ENCODE measurements around the gene LRRC28. TPM values are rescaled to one million over a fixed set of nuclear protein-coding genes. Genes with fewer than 3 reads are reported as not detected.
A peak's percentile ranks its signal among the peaks of the same experiment; 100 is the strongest.

The LRRC28 gene
- total RNA-seq, 2 experiments from 2014 or later, result 12.5 to 14.4 TPM

DNA sequence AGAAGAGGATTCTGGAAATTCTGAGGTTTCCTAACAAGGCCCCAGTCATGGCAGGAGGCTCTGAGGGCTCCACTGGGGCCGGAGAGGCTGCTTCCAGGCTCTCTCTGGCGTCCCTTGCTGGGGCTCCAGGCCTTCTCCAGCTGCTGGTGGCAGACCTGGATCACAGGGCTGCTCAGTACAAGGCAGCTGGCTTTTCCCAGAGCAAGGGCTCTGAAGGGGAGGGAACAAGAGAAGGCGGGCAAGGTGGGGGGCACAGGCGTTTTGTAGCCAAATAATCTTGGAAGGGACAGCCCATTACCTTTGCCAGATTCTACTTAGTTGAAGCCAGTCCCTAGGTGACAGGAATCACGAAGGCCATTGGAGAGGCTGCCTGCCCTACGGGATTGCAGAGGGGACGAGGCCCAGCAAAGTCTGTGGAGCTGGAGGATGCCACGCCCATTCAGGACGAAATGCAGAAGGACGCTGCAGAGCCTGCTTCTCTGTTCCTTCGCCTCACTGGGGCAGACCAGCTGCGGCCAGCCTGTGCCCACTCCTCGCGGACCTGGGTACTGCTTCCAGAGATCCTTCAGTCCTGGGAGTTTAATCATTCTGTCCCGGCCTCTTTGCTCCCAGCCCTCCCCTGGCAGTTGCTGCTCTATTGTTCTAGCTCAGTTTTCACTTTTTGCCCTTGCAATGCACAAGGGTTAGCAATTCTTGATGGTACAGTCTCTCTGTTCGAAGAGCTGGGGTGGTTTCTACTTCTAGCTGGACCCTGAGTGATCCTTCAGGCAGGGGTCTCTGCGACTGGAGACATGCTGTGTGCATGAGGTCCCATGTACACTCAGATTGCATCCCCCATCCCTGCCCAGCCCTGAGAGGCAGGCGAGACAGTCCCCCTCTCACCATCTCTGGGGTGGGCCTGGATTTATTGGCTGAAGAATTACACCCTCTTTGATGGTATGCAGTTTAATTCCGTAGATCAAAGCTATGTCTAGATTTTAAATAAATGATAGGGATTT lies 165.2 kb downstream of the LRRC28 start:
- Mint-ChIP-seq H3K27ac (no peak overlapping the region), H3K4me3 (no peak overlapping the region), H3K36me3 (ENCODE audit: low read depth) (no peaks in the 10 kb centered on the region), H3K9me3 (peaks cover 6% of the 10 kb centered on the region), H3K27me3 (no peaks in the 10 kb centered on the region), H3K4me1 (ENCODE audit: low read depth) (peaks cover 14% of the 10 kb centered on the region)
- ATAC-seq (ENCODE audit: poor library complexity) (no peak), DNase-seq (no peak)
- TF ChIP-seq, protein P1, sequence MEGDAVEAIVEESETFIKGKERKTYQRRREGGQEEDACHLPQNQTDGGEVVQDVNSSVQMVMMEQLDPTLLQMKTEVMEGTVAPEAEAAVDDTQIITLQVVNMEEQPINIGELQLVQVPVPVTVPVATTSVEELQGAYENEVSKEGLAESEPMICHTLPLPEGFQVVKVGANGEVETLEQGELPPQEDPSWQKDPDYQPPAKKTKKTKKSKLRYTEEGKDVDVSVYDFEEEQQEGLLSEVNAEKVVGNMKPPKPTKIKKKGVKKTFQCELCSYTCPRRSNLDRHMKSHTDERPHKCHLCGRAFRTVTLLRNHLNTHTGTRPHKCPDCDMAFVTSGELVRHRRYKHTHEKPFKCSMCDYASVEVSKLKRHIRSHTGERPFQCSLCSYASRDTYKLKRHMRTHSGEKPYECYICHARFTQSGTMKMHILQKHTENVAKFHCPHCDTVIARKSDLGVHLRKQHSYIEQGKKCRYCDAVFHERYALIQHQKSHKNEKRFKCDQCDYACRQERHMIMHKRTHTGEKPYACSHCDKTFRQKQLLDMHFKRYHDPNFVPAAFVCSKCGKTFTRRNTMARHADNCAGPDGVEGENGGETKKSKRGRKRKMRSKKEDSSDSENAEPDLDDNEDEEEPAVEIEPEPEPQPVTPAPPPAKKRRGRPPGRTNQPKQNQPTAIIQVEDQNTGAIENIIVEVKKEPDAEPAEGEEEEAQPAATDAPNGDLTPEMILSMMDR (IDR thresholded peaks at IDR 0.05), result no peak
- POLR2A ChIA-PET, result no interaction called here
- Histone ChIP-seq H3K27me3 (ENCODE audit: control insufficient read depth in 1 of 2, insufficient read depth in 2 of 2, low read length in 2 of 2) (no peaks in the 10 kb centered on the region), H3K4me3 (ENCODE audit: low read length) (no peak overlapping the region), H3K27ac (ENCODE audit: low read depth in 1 of 2, low read length in 2 of 2) (no peak overlapping the region), H3K36me3 (ENCODE audit: insufficient read depth, low read length) (no peaks in the 10 kb centered on the region), H3K4me1 (ENCODE audit: insufficient read depth, low read length) (peaks cover 6% of the 10 kb centered on the region), H3K9me3 (ENCODE audit: control insufficient read depth in 1 of 2, insufficient read depth in 1 of 2, low read length in 2 of 2) (no peaks in the 10 kb centered on the region)
- intact Hi-C loops (cut with DNase I, micrococcal nuclease), result loop anchor here in 1 of 2 experiments (10.0 kb wide), 1 partner anchor 62 kb away; no protein-coding TSS in a partner anchor
- CTCF ChIA-PET, result interaction anchor here (0.5 to 0.7 kb wide), 2 partner anchors 67 to 249 kb away, joined by 3 read pairs; no protein-coding TSS in a partner anchor

DNA sequence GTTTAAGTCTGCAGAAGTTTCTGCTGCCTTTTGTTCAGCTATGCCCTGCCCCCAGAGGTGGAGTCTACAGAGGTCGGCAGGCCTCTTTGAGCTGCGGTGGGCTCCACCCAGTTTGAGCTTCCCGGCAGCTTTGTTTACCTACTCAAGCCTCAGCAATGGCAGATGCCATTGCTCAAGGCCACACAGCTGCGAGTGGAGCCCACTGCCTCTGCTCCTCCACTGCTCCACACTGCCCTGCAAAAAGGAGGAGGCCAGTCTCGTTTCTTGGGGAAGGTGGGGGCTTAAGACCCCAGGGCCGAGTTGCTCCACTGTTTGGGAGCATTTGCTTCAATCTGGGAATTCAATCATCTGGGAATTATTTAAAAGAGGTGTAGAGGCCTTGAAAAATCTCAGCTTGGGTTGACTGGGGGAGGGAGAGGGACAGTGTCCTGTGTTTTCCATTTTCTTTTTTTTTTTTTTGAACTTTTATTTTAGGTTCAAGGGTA lies 169.9 kb downstream of the LRRC28 start:
- peaks cover 42% of the 10 kb centered on the region for H3K4me1 ChIP-seq (ENCODE audit: insufficient read depth, low read length)
- peak; percentile 39 to 81 (median 66) for DNase-seq
- intact Hi-C loops (cut with DNase I, micrococcal nuclease), result loop anchor here (5.0 kb wide), 1 partner anchor 146 kb away; the partner anchor contains the start of gene MEF2A (in 2 of the 2)
- peak overlapping the region; percentile 13 to 15 for H3K27ac ChIP-seq (ENCODE audit: low read depth in 1 of 2, low read length in 2 of 2)
- no peaks in the 10 kb centered on the region for H3K27me3 Mint-ChIP-seq
- H3K36me3 Mint-ChIP-seq (ENCODE audit: low read depth), result no peaks in the 10 kb centered on the region
- TF ChIP-seq, protein P1 (IDR thresholded peaks at IDR 0.05), result no peak
- peak overlapping the region; percentile 49 for H3K4me3 Mint-ChIP-seq
- POLR2A ChIA-PET, result interaction anchor here (1.0 to 2.6 kb wide), 11 partner anchors 12 to 170 kb away, joined by 3 to 16 read pairs (median 5); partner anchors contain the start of genes LRRC28 and MEF2A
- peaks cover 54% of the 10 kb centered on the region for H3K4me1 Mint-ChIP-seq (ENCODE audit: low read depth)
- H3K4me3 ChIP-seq (ENCODE audit: low read length), result peak overlapping the region; percentile 8
- H3K36me3 ChIP-seq (ENCODE audit: insufficient read depth, low read length), result no peaks in the 10 kb centered on the region
- CTCF ChIA-PET, result interaction anchor here (0.9 kb wide), 1 partner anchor 929 kb away, joined by 3 read pairs; no protein-coding TSS in a partner anchor
- H3K27ac Mint-ChIP-seq, result peak overlapping the region; percentile 97
- H3K27me3 ChIP-seq (ENCODE audit: control insufficient read depth in 1 of 2, insufficient read depth in 2 of 2, low read length in 2 of 2), result no peaks in the 10 kb centered on the region
- ATAC-seq (ENCODE audit: poor library complexity), result peak; percentile 69
- H3K9me3 ChIP-seq (ENCODE audit: control insufficient read depth in 1 of 2, insufficient read depth in 1 of 2, low read length in 2 of 2), result no peaks in the 10 kb centered on the region
- peaks cover 6% of the 10 kb centered on the region for H3K9me3 Mint-ChIP-seq

DNA sequence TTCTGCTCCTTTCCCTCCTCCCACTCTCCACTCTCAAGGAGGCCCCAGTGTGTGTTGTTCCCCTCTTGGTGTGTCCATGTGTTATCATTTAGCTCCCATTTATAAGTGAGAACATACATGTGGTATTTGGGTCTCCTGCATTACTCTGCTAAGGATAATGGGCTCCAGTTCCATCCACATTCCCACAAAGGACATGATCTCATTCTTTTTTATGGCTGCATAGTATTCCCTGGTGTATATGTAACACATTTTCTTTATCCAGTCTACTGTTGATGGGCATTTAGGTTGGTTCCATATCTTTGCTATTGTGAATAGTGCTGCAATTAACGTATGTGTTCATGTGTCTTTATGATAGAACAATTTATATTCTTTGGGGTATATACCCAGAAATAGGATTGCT lies 170.5 kb downstream of the LRRC28 start:
- H3K9me3 Mint-ChIP-seq, result peaks cover 6% of the 10 kb centered on the region
- Histone ChIP-seq H3K36me3 (ENCODE audit: insufficient read depth, low read length) (no peaks in the 10 kb centered on the region), H3K27me3 (ENCODE audit: control insufficient read depth in 1 of 2, insufficient read depth in 2 of 2, low read length in 2 of 2) (no peaks in the 10 kb centered on the region), H3K4me1 (ENCODE audit: insufficient read depth, low read length) (peaks cover 47% of the 10 kb centered on the region), H3K4me3 (ENCODE audit: low read length) (no peak overlapping the region), H3K9me3 (ENCODE audit: control insufficient read depth in 1 of 2, insufficient read depth in 1 of 2, low read length in 2 of 2) (no peaks in the 10 kb centered on the region), H3K27ac (ENCODE audit: low read depth in 1 of 2, low read length in 2 of 2) (peak overlapping the region in 1 of 2 donors; percentile 15)
- ChIA-PET CTCF (interaction anchor here (0.7 to 0.9 kb wide), 2 partner anchors 819 to 928 kb away, joined by 3 to 4 read pairs; no protein-coding TSS in a partner anchor), POLR2A (interaction anchor here (1.0 to 2.6 kb wide), 10 partner anchors 12 to 171 kb away, joined by 3 to 16 read pairs (median 4); partner anchors contain the start of genes LRRC28 and MEF2A)
- H3K4me1 Mint-ChIP-seq (ENCODE audit: low read depth), result peaks cover 56% of the 10 kb centered on the region
- no peak for ATAC-seq (ENCODE audit: poor library complexity)
- intact Hi-C loops (cut with DNase I, micrococcal nuclease), result loop anchor here (5.0 kb wide), 1 partner anchor 146 kb away; the partner anchor contains the start of gene MEF2A (in 2 of the 2)
- H3K4me3 Mint-ChIP-seq, result peak overlapping the region; percentile 37
- no peaks in the 10 kb centered on the region for H3K27me3 Mint-ChIP-seq
- no peaks in the 10 kb centered on the region for H3K36me3 Mint-ChIP-seq (ENCODE audit: low read depth)
- DNase-seq, result no peak
- TF ChIP-seq, protein P1 (IDR thresholded peaks at IDR 0.05), result no peak
- peak overlapping the region; percentile 97 for H3K27ac Mint-ChIP-seq
